Activated CD8-positive, alpha-beta memory T cell treated with anti-CD3 and anti-CD28 coated beads, Interleukin-2, amount 50 U/mL, for 1 hour (primary cell): ENCODE data around the gene CHST7.
A peak's percentile ranks its signal among the peaks of the same experiment; 100 is the strongest.
"Not testable (repeated sequence)": the region's sequence is repeated elsewhere in the genome, so short reads cannot be mapped to it uniquely, and the experiment has no call there.

Experiments used
- DNase-seq: peaks from one replicate; pipeline ENCODE4 v3.0.0-alpha.2; 2020; ENCODE audit errors: extremely low read depth

Gene CHST7, protein sequence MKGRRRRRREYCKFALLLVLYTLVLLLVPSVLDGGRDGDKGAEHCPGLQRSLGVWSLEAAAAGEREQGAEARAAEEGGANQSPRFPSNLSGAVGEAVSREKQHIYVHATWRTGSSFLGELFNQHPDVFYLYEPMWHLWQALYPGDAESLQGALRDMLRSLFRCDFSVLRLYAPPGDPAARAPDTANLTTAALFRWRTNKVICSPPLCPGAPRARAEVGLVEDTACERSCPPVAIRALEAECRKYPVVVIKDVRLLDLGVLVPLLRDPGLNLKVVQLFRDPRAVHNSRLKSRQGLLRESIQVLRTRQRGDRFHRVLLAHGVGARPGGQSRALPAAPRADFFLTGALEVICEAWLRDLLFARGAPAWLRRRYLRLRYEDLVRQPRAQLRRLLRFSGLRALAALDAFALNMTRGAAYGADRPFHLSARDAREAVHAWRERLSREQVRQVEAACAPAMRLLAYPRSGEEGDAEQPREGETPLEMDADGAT

DNA sequence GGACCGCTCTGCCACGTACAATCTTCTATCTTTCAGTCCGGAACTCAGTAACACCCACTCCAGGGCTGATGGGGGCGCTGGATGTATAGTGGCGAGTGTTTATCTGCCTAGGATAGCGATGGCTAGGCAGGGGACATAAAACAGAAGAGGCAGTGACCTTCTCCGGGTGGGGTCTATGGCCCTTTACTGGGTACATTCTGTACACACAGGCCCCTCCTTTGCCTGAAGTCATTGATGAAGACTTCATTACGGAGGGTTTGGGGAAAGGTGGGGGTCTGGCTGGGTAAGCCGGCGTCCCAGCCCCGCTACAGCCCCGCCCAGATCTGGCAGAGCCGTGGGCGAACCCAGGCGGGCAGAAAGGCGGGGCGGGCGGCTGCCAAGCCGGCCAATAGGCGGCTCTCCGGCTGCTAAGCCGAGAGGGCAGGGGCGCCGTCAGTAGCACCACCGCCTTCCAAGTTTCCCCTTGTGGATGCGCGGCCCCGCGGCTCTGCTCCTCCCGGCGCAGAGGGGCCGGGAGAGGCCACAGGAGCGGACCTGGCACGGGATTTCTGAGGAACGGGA lies at the start of gene CHST7:
Gene CHST7 (plus strand): TSS at position 435 of the 561 bp plus-strand sequence. CDS start 167 bp downstream, outside the sequence.
- no peak for DNase-seq

DNA sequence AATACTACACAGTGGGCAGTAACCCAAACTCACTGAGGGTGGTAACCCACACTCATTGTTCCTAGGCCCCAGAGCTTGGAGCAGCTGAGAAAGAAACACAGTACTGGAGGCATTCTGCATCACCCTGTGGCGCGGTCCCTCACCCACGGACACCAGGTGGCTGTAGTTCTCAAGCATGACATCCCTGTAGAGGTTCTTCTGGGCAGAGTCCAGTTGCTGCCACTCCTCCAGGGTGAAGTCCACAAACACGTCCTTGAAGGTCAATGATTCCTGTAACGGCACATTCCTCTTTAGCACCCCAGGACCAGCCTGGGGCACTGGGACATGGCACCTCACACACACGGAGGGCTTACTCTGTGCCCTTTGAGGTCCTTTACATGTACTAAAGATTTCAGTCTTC lies 44.9 kb upstream of the CHST7 start:
- not testable (repeated sequence) for DNase-seq

GRCh38 chrX:46529740-46530403 lies 43.7 kb upstream of the CHST7 start:
- not testable (repeated sequence) for DNase-seq

GRCh38 chrX:46530404-46530908 lies 43.1 kb upstream of the CHST7 start:
- DNase-seq, result not testable (repeated sequence)

DNA sequence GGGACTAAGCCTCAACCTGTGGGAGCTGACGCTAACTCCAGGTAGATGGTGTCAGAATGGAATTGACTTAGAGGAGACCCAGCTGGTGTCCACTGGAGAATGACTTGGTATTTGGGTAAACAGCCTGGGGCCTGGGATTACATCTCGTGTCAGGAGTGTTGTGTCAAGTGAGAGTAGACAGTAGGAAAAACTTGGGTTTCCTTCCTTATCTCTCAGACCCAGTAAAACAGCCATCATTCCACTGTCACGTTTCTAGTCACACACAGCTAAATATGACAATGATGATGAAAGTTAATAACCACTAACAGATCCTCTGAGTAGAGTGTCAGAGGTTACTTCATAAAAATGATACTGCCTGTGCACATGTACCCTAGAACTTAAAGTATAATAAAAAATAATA lies 42.1 kb upstream of the CHST7 start:
- DNase-seq, result no peak

DNA sequence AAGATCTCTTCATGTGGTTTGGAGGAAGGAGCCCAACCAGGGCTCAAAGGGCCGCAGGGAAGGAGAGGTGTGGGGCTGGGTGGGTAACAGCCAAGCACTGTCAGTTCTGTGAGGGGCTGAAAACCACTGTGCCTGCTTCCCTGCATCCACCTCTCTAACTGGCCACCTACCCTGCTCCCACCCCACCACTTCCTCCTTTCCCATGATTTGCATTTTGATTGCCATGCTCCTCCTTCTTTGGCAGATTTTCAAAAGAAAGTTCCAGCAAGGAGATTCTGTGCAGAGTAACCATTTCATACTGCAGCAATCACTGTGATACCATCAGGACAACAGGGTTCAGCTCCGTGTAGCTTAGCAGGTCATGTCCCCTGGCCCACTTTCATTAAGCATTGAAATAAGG lies 30.1 kb upstream of the CHST7 start:
- no peak for DNase-seq

DNA sequence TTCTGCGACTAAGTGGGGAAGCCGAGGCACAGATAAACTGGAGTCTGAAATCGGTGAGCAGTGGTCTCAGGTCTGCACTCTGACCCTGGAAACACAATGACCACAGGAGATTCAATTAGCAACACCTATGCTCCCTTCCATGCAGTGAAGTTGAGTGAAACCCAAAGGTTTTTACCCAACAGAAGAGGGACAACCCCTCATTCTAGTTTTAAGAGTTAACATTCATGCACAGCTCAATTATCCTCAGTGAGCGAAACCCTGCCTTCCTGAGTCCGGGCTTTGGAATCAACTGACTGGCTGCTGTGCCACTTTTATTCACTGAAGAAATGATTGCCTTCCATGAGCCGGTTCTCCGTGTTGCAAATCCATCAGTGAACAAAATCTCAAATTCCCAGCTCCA lies 29.0 kb upstream of the CHST7 start:
- not testable (repeated sequence) for DNase-seq

DNA sequence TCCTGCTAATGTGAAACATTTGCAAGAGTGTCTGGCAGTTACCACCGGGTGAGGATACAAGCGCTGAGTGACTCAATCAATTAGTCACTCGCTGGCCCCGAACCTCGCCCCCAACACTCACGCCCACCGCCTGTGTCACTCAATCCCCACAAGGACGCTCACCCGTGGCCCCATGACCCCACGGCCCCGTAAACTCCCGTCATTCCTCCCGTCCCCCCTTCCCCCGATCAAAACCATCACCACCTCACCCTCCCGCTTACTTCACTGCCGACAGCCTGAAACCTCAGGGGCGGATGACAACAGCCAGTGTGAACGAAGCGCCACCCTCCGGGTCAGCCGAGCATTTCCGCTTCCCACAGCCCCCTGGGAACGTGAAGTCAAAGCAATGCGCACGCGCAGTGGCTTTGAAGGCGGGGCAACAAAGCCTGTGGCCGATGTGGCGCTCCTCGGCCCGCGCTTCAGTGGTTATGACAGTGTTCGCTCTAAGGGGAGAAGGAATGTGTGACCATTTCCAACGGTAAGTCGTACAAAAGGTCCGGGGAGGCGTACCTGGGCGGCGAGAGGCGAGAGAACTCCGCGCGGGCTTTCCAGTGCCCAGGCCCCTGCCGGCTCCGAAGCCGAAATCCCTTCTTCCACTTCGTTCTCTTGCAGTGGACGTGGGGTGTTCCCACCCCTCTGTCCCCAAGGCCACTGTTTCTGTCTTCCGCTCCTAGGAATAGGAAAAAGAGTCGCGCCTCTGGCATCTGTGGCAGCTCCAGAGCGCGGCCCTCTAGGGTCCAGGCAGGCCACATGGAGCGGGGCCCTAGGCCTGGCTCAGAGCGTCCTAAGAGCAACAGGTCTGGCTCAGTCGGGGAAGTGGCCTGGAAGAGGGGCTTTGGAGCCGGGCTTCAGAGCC lies 28.2 kb upstream of the CHST7 start, which contains the start of gene ZNF674:
Gene ZNF674 (minus strand): TSS at position 311 of the 895 bp plus-strand sequence. CDS start 3,334 bp downstream, outside the sequence.
- DNase-seq, result peak; percentile 84

- DNase-seq, result no peak
Observed at GRCh38 chrX:46547857-46548256, 25.7 kb upstream of the CHST7 start.

GRCh38 chrX:46549914-46550313 lies 23.7 kb upstream of the CHST7 start:
- DNase-seq, result no peak

GRCh38 chrX:46551494-46552128 lies 22.0 kb upstream of the CHST7 start:
- no peak for DNase-seq

GRCh38 chrX:46553935-46554334 lies 19.6 kb upstream of the CHST7 start:
- no peak for DNase-seq

GRCh38 chrX:46554942-46555341 lies 18.6 kb upstream of the CHST7 start:
- DNase-seq, result no peak

DNA sequence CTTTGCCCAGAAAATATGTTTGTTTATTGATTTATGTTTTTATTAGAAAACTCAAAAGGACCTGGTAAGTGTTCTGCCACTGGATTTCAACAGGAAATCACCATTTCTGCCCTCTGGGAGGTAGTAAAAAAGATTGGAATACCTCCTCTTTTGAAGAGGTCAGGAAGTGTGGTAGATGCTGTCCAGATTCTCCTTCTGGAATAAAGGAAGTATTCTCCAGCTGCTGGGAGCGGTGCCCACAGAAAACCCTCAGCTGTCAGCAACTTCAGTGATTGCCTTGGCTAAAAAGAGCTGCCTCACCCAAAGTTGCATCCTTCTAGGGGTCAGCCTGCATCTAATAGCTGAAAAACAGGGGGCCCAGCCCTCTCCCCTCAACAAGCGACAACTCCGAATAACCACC lies 14.5 kb upstream of the CHST7 start:
- no peak for DNase-seq

- DNase-seq, result no peak
Observed at GRCh38 chrX:46561824-46562657, 11.5 kb upstream of the CHST7 start.

DNA sequence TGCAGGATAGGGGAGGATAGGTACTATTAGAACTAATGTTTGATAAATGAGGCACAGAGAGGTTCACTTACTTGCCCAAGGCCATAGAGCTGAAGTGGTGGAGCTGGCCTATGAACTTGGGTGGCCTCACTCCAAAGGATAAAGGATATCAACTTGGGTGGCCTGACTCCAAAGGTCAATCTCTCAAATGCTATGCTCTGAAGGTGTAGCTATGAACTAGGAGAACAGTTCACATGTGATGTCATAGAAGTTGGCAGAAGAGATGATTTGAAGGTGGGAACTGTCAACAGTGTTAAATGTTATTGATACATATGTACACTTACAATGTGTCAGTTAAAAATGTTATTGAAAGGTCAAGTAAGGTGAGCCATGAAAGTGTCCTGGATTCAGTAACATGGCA lies 6.2 kb upstream of the CHST7 start:
- DNase-seq, result no peak

- DNase-seq, result no peak
Observed at GRCh38 chrX:46569621-46570020, 3.9 kb upstream of the CHST7 start.

DNA sequence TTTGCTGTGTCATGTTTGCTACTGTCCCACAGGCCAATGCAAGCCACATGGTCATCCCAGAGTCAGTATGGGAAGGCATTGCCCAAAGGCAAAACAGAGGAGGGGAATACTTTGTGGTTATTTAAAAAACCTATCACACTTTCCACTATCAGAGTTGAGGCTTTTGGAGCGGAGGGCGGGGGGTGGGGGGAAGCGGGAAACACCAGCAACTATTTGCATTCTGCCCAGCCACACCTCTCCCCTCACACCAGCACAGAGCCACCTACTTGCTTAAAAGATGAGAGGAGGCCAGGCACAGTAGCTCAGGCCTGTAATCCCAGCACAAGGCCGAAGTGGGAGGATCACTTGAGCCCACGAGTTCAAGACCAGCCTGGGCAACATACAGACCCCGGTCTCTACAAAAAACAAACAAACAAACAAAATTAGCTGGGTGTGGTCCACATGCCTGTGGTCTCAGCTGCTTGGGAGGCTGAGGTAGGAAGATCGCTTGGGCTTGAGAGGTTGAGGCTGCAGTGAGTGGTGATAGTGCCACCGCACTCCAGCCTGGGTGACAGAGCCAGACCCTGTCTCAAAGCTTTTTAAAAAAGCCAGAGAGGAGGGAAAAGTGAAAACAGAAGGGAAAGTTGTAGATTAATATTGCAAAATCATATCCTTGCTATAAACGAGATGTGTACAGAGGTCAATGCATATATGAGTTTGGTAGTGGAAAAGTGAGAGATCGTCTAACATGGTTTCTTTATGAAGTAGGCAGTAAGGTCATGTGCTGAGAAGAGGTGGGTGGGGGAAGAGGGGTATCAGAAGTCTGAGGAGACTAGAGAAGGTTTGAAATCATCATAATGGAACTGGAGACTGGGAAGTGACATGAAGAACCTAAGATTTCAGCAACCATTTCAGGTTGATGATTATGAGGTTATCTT lies 1.9 kb upstream of the CHST7 start:
- DNase-seq, result no peak
